HL-60 (cell line): Measurements from ENCODE around the gene RPAIN.

Experiments used
- GABPA ChIP-seq: IDR thresholded peaks from 2 replicates; pipeline ENCODE4 v1.6.1; 2012; ENCODE audit warnings: low read depth
- TF ChIP-seq, protein P1 (sequence below): IDR thresholded peaks from one replicate; pipeline ENCODE4 v1.5.1; 2011; ENCODE audit warnings: low read length, control low read depth, inconsistent platforms; ENCODE audit not compliant: insufficient read depth
- TF ChIP-seq, protein P2 (sequence below): IDR thresholded peaks from 2 replicates; pipeline ENCODE4 v1.6.1; 2012; ENCODE audit warnings: low read depth; ENCODE audit not compliant: insufficient replicate concordance

DNA sequence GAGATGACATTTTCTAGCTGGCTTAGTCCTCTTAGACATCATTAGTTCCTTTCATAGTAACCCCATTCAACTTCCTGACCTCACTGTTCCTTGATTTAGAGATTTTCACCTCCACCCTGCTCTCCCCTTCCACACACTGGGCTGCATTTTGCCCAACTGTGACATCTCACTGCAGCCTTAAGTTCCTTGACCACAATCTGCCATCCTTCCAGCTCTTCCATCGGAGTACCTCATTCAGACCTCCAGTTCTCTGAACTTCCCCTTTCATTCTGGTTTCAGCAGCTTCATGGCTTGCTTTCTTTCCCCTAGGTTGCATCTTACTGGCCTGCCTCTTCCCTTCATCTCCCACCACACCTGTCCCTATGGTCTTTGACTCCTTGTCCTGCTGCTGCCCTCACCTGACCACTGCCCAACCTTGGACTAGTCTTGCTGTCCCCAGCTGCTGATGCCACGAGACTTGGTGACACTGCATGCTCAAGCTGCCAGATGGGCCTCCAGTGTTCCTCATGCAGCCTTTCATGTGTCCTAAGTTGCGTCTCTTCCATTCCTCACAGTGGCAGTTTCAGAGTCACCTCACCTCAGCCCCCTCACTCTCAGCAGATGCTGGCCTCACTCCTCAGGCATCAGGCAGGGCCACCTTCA lies 41.3 kb upstream of the RPAIN start:
- TF ChIP-seq, protein P1, sequence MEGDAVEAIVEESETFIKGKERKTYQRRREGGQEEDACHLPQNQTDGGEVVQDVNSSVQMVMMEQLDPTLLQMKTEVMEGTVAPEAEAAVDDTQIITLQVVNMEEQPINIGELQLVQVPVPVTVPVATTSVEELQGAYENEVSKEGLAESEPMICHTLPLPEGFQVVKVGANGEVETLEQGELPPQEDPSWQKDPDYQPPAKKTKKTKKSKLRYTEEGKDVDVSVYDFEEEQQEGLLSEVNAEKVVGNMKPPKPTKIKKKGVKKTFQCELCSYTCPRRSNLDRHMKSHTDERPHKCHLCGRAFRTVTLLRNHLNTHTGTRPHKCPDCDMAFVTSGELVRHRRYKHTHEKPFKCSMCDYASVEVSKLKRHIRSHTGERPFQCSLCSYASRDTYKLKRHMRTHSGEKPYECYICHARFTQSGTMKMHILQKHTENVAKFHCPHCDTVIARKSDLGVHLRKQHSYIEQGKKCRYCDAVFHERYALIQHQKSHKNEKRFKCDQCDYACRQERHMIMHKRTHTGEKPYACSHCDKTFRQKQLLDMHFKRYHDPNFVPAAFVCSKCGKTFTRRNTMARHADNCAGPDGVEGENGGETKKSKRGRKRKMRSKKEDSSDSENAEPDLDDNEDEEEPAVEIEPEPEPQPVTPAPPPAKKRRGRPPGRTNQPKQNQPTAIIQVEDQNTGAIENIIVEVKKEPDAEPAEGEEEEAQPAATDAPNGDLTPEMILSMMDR = no peak
- TF ChIP-seq, protein P2, sequence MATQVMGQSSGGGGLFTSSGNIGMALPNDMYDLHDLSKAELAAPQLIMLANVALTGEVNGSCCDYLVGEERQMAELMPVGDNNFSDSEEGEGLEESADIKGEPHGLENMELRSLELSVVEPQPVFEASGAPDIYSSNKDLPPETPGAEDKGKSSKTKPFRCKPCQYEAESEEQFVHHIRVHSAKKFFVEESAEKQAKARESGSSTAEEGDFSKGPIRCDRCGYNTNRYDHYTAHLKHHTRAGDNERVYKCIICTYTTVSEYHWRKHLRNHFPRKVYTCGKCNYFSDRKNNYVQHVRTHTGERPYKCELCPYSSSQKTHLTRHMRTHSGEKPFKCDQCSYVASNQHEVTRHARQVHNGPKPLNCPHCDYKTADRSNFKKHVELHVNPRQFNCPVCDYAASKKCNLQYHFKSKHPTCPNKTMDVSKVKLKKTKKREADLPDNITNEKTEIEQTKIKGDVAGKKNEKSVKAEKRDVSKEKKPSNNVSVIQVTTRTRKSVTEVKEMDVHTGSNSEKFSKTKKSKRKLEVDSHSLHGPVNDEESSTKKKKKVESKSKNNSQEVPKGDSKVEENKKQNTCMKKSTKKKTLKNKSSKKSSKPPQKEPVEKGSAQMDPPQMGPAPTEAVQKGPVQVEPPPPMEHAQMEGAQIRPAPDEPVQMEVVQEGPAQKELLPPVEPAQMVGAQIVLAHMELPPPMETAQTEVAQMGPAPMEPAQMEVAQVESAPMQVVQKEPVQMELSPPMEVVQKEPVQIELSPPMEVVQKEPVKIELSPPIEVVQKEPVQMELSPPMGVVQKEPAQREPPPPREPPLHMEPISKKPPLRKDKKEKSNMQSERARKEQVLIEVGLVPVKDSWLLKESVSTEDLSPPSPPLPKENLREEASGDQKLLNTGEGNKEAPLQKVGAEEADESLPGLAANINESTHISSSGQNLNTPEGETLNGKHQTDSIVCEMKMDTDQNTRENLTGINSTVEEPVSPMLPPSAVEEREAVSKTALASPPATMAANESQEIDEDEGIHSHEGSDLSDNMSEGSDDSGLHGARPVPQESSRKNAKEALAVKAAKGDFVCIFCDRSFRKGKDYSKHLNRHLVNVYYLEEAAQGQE = no peak
- no peak for TF ChIP-seq GABPA
